Measurements from ENCODE around the gene ME3. TPM values are rescaled to one million over a fixed set of nuclear protein-coding genes. Genes with fewer than 3 reads are reported as not detected.

Gene ME3
- total RNA-seq, 1 donor from 2014 or later = 10.8 TPM

GRCh38 chr11:86513138-86513537 lies 159.3 kb downstream of the ME3 start:
- H3K27me3 Mint-ChIP-seq (ENCODE audit: low read depth) = no peaks in the 10 kb centered on the region
- H3K9me3 Mint-ChIP-seq (ENCODE audit: low read depth) = no peaks in the 10 kb centered on the region
- no peaks in the 10 kb centered on the region for H3K36me3 Mint-ChIP-seq (ENCODE audit: low read depth)
- no peak for DNase-seq (ENCODE audit: low spot score)
- H3K27ac Mint-ChIP-seq (ENCODE audit: unreplicated experiment) = no peak overlapping the region
- H3K4me3 Mint-ChIP-seq (ENCODE audit: unreplicated experiment) = no peak overlapping the region
- TF ChIP-seq CTCF (IDR thresholded peaks at IDR 0.05) = no peak
- peaks cover 29% of the 10 kb centered on the region for H3K4me1 Mint-ChIP-seq (ENCODE audit: low read depth)

- no peaks in the 10 kb centered on the region for H3K27me3 Mint-ChIP-seq (ENCODE audit: low read depth)
- no peak overlapping the region for H3K4me3 Mint-ChIP-seq (ENCODE audit: unreplicated experiment)
- H3K36me3 Mint-ChIP-seq (ENCODE audit: low read depth) = no peaks in the 10 kb centered on the region
- no peak for DNase-seq (ENCODE audit: low spot score)
- peaks cover 15% of the 10 kb centered on the region for H3K4me1 Mint-ChIP-seq (ENCODE audit: low read depth)
- no peak overlapping the region for H3K27ac Mint-ChIP-seq (ENCODE audit: unreplicated experiment)
- no peak for TF ChIP-seq CTCF (IDR thresholded peaks at IDR 0.05)
- H3K9me3 Mint-ChIP-seq (ENCODE audit: low read depth) = no peaks in the 10 kb centered on the region
These were observed 161.3 kb downstream of the ME3 start for GRCh38 chr11:86511086-86511551.

- H3K36me3 Mint-ChIP-seq (ENCODE audit: low read depth) = no peaks in the 10 kb centered on the region
- peaks cover 10% of the 10 kb centered on the region for H3K4me1 Mint-ChIP-seq (ENCODE audit: low read depth)
- DNase-seq (ENCODE audit: low spot score) = no peak
- no peak overlapping the region for H3K4me3 Mint-ChIP-seq (ENCODE audit: unreplicated experiment)
- no peak for TF ChIP-seq CTCF (IDR thresholded peaks at IDR 0.05)
- H3K27ac Mint-ChIP-seq (ENCODE audit: unreplicated experiment) = no peak overlapping the region
- no peaks in the 10 kb centered on the region for H3K27me3 Mint-ChIP-seq (ENCODE audit: low read depth)
- no peaks in the 10 kb centered on the region for H3K9me3 Mint-ChIP-seq (ENCODE audit: low read depth)
These were observed 161.7 kb downstream of the ME3 start for GRCh38 chr11:86510674-86511073.

- TF ChIP-seq CTCF (IDR thresholded peaks at IDR 0.05) = no peak
- Mint-ChIP-seq H3K27me3 (ENCODE audit: low read depth) (no peaks in the 10 kb centered on the region), H3K4me1 (ENCODE audit: low read depth) (peaks cover 4% of the 10 kb centered on the region), H3K36me3 (ENCODE audit: low read depth) (no peaks in the 10 kb centered on the region), H3K4me3 (ENCODE audit: unreplicated experiment) (no peak overlapping the region), H3K27ac (ENCODE audit: unreplicated experiment) (no peak overlapping the region), H3K9me3 (ENCODE audit: low read depth) (no peaks in the 10 kb centered on the region)
- no peak for DNase-seq (ENCODE audit: low spot score)
These were observed 162.3 kb downstream of the ME3 start for GRCh38 chr11:86510097-86510496.

- no peak overlapping the region for H3K27ac Mint-ChIP-seq (ENCODE audit: unreplicated experiment)
- H3K4me1 Mint-ChIP-seq (ENCODE audit: low read depth) = no peaks in the 10 kb centered on the region
- H3K9me3 Mint-ChIP-seq (ENCODE audit: low read depth) = no peaks in the 10 kb centered on the region
- H3K27me3 Mint-ChIP-seq (ENCODE audit: low read depth) = no peaks in the 10 kb centered on the region
- no peaks in the 10 kb centered on the region for H3K36me3 Mint-ChIP-seq (ENCODE audit: low read depth)
- DNase-seq (ENCODE audit: low spot score) = no peak
- no peak for TF ChIP-seq CTCF (IDR thresholded peaks at IDR 0.05)
- H3K4me3 Mint-ChIP-seq (ENCODE audit: unreplicated experiment) = no peak overlapping the region
These were observed 162.8 kb downstream of the ME3 start for GRCh38 chr11:86509588-86509974.

Measured in chondrocyte (in vitro differentiated cells).